Neutrophil (primary cell): ENCODE results near the gene APP.

ENCODE experiments used
- H3K27ac ChIP-seq: fragments of 200-600 bp; sonication (generic); 2 replicates; pipeline ENCODE4 v1.5.1; 2016; ENCODE audit warnings: mild to moderate bottlenecking, moderate library complexity
- H3K27me3 ChIP-seq: fragments of 200-600 bp; sonication (generic); 2 replicates; pipeline ENCODE4 v1.6.0; 2016; ENCODE audit warnings: mild to moderate bottlenecking
- H3K36me3 ChIP-seq: fragments of 200-600 bp; sonication (generic); 2 replicates; pipeline ENCODE4 v1.5.1; 2017
- H3K4me1 ChIP-seq, 2 experiments: fragments of 200-600 bp in 1 of 2; sonication (generic) in 1 of 2; 1 replicate in 1 of 2; 2 replicates in 1 of 2; pipeline versions ENCODE4 v1.5.1 to v1.6.1; 2013 to 2016; ENCODE audit warnings: low read depth in 1 of 2, low read length in 1 of 2, mild to moderate bottlenecking in 1 of 2, moderate library complexity in 1 of 2; ENCODE audit not compliant: control insufficient read depth in 1 of 2, insufficient read depth in 1 of 2
- H3K4me3 ChIP-seq, 2 experiments: fragments of 200-600 bp in 1 of 2; sonication (generic) in 1 of 2; 1 replicate in 1 of 2; 2 replicates in 1 of 2; pipeline ENCODE4 v1.5.1; 2013 to 2016; ENCODE audit warnings: low read depth in 1 of 2, low read length in 1 of 2, mild to moderate bottlenecking in 1 of 2, moderate library complexity in 1 of 2
- H3K9me3 ChIP-seq: fragments of 200-600 bp; sonication (generic); 2 replicates; pipeline ENCODE4 v1.5.1; 2016
- CTCF ChIP-seq: fragments of 200-600 bp; sonication (generic); IDR thresholded peaks from 2 replicates; pipeline ENCODE4 v1.5.1; 2016; ENCODE audit warnings: antibody characterized with exemption

APP gene

DNA sequence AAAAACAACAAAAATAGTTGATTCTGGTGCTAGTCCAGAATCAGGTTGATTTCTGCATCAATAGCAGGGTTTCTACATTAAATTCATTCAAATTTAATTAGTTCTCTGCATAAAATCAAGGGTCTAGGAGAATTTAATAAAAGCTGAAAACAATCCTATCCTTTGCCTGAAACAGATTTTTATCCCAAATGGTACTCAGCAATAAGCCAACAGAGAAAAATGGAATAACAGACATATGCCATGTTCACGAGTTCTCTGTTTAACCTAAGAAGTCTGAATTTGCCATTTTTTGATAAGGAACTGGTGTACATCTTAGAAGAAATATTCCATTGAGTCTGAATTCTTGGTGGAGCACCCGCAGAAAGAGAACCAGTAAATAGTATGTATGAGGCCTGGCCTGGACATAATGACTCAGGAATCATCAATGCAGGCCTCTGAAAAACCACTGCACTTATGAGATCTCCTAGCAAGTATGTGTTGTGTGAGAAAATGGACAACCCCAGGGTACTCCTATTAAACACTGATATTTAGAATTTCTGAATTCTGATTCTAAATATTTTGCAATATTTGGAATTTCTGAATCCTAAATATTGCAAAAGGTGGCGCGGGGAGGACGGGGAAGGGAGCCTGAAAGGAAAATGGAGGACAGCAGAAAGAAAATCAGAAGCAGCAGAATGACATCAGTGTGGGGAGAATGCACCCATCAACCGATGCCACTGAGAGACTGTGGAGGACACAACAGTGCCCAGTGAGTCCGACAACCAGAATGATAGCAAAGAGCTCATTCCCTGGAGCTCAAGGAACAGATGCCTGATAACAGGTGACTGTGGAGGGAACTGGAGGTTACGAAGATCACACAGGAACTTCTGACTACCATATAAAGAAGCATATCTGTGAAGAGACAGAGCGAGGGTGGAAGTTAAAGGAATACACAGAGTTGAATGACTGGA is 97.6 kb downstream of the APP start:
- Histone ChIP-seq H3K36me3 (no peaks in the 10 kb centered on the region), H3K4me1 (peaks cover 8 to 18% of the 10 kb centered on the region in 2 experiments), H3K27me3 (no peaks in the 10 kb centered on the region), H3K27ac (no peak overlapping the region), H3K9me3 (no peaks in the 10 kb centered on the region), H3K4me3 (no peak overlapping the region)
- TF ChIP-seq CTCF = no peak

DNA sequence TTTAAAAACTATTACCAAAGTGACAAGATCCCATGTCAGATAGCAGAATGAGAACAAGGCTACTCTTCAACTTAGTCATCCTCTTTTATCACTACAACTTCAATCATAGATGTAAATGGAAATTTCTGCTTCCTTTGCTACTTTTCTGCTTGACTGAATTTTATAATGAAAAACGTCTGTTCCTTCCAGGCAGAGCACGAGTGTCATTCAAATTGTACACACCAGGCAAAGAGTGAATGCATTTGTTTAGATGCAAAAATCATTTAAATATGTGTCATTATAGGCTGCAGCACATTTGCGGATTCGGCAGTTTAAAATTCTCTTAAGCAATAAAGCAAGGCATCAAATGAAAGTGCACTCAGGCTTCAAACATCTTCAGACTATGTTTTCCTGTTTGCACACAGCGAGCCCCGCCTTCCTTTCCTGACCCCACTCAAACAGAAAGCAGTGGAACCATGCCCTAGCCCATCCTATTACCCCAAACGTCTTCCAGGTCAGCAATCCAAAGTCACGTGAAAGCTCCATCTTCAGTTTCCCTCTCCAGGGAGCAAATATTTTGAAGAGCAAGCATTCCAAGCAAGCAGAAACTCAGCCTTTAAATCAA is 99.6 kb downstream of the APP start:
- TF ChIP-seq CTCF = no peak
- Histone ChIP-seq H3K27ac (peak overlapping the region; percentile 48), H3K36me3 (no peaks in the 10 kb centered on the region), H3K4me1 (peaks cover 8 to 18% of the 10 kb centered on the region in 2 experiments), H3K27me3 (no peaks in the 10 kb centered on the region), H3K4me3 (no peak overlapping the region), H3K9me3 (no peaks in the 10 kb centered on the region)

GRCh38 chr21:26070121-26070520 is 100.4 kb downstream of the APP start:
- Histone ChIP-seq H3K9me3 (no peaks in the 10 kb centered on the region), H3K4me3 (no peak overlapping the region), H3K36me3 (no peaks in the 10 kb centered on the region), H3K27me3 (no peaks in the 10 kb centered on the region), H3K27ac (peak overlapping the region; percentile 6), H3K4me1 (peaks cover 8 to 18% of the 10 kb centered on the region in 2 experiments)
- no peak for TF ChIP-seq CTCF

DNA sequence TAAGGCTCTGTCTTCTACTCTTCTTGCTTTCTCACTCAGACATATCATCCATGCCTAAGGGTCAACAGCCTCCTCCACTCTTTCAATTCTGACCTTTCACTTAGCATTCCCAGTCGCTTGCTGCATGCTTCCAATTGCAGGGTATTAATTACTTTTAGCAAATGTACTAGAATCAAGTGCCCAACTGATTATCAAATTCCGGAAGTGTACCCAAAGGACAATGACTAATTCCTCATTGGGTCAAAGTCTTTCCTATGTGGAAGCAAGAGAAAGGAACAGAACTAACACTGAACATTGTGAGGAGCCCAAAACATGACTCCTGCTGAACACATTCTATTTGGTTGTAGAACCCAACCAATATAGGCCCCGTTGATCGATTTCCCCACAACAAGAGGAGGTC is 101.8 kb downstream of the APP start:
- Histone ChIP-seq H3K9me3 (no peaks in the 10 kb centered on the region), H3K4me3 (no peak overlapping the region), H3K27me3 (no peaks in the 10 kb centered on the region), H3K36me3 (no peaks in the 10 kb centered on the region), H3K27ac (no peak overlapping the region), H3K4me1 (peaks cover 6 to 11% of the 10 kb centered on the region in 2 experiments)
- TF ChIP-seq CTCF = no peak

- Histone ChIP-seq H3K4me1 (peaks cover 6 to 11% of the 10 kb centered on the region in 2 experiments), H3K27me3 (no peaks in the 10 kb centered on the region), H3K4me3 (no peak overlapping the region), H3K9me3 (no peaks in the 10 kb centered on the region), H3K36me3 (no peaks in the 10 kb centered on the region), H3K27ac (no peak overlapping the region)
- no peak for TF ChIP-seq CTCF
These were observed 102.6 kb downstream of the APP start for GRCh38 chr21:26067836-26068594.
